Bronchial epithelial cell (primary cell): Measurements from ENCODE around the gene APOC3. TPM values are rescaled to one million over a fixed set of nuclear protein-coding genes. Genes with fewer than 3 reads are reported as not detected.

ENCODE experiments used
- DNase-seq: peaks from one replicate; pipeline ENCODE4 v3.0.0-alpha.2; 2010; ENCODE audit warnings: low read depth
- FAIRE-seq: peaks from 2 replicates; lab custom pipeline; 2011; peaks lifted over from hg19 to GRCh38; lab: Jason Lieb, UNC
- H3K27me3 ChIP-seq: 2 replicates; pipeline ENCODE4 v1.5.1; 2011; ENCODE audit warnings: low read length; ENCODE audit not compliant: control insufficient read depth, insufficient read depth
- H3K36me3 ChIP-seq: 2 replicates; pipeline ENCODE4 v1.5.1; 2011; ENCODE audit warnings: low read length; ENCODE audit not compliant: control insufficient read depth, insufficient read depth
- H3K4me3 ChIP-seq: 2 replicates; pipeline ENCODE4 v1.5.1; 2011; ENCODE audit warnings: mild to moderate bottlenecking, low read depth, low read length, control low read depth
- total RNA-seq: library from RNA; depleted of rRNA; stranded (reverse); fragments of >200 nt; gene quantifications from 2 replicates; pipeline ENCODE4 v1.2.1, GENCODE V29; 2014
- TF ChIP-seq, protein P1 (sequence below): IDR thresholded peaks from 2 replicates; pipeline ENCODE4 v1.5.1; 2011; ENCODE audit warnings: mild to moderate bottlenecking, moderate library complexity, low read length, control low read depth, inconsistent platforms; ENCODE audit not compliant: insufficient read depth, severe bottlenecking

The APOC3 gene
- total RNA-seq, 1 donor from 2014 or later: not detected

DNA sequence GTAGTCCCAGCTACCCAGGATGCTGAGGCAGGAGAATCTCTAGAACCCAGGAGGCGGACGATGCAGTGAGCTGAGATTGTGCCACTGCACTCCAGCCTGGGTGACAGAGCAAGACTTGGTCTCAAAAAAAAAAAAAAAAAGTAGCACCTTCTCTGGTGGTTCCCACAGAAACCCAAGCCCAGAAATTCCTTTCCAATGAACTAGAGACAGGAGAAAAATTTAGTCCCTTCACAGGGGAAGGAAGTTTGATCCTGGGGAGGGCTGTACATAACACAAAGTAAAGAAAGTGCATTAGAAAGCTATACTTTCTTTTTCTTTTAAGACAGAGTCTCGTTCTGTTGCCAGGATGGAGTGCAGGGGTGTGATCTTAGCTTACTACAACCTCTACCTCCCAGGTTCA is 33.2 kb downstream of the APOC3 start:
- FAIRE-seq: no peak
- H3K27me3 ChIP-seq: no peaks in the 10 kb centered on the region
- H3K4me3 ChIP-seq: no peak overlapping the region
- TF ChIP-seq, protein P1, sequence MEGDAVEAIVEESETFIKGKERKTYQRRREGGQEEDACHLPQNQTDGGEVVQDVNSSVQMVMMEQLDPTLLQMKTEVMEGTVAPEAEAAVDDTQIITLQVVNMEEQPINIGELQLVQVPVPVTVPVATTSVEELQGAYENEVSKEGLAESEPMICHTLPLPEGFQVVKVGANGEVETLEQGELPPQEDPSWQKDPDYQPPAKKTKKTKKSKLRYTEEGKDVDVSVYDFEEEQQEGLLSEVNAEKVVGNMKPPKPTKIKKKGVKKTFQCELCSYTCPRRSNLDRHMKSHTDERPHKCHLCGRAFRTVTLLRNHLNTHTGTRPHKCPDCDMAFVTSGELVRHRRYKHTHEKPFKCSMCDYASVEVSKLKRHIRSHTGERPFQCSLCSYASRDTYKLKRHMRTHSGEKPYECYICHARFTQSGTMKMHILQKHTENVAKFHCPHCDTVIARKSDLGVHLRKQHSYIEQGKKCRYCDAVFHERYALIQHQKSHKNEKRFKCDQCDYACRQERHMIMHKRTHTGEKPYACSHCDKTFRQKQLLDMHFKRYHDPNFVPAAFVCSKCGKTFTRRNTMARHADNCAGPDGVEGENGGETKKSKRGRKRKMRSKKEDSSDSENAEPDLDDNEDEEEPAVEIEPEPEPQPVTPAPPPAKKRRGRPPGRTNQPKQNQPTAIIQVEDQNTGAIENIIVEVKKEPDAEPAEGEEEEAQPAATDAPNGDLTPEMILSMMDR: no peak
- peaks cover 9% of the 10 kb centered on the region for H3K36me3 ChIP-seq
- DNase-seq: no peak

DNA sequence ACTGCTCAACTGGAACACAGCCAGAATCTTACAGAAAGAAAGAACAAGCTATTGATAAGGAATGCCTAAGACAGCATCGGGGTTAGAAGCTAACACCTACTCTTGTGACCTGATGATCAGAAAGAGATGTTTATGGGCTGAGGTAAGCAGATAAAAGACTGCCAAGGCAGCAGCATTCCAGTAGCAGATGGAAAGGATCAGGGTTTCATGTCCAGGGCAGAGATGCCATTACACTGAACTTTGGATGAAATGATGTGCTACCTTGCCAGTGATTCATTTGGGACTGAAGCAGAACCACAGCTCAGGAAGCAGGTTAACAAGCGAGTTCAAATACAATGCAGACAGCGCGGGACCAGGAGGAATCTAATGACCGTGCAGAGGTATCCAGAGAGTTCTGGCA is 34.8 kb downstream of the APOC3 start:
- H3K36me3 ChIP-seq: peaks cover 1% of the 10 kb centered on the region
- FAIRE-seq: no peak
- H3K27me3 ChIP-seq: no peaks in the 10 kb centered on the region
- no peak for DNase-seq
- TF ChIP-seq, protein P1: no peak
- no peak overlapping the region for H3K4me3 ChIP-seq

DNA sequence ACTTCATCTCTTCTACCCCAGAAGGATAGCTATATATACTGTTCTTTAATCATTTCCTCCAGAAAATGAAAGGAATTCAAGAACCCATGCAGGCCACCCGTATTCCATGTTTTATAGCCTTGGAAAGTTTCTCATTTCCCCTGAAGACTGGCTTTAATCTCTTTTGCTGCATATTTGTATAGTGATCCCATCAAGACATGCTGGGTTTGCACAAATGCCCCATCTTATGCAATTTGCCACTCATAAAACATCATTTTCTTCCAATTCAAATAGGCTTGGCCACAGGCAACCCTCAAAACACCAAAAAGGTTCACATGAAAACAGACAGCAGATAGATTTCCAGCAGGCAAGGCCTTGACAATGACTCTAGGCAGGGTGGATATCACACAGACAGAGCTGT is 36.0 kb downstream of the APOC3 start:
- H3K36me3 ChIP-seq: peaks cover 4% of the 10 kb centered on the region
- TF ChIP-seq, protein P1: no peak
- no peak overlapping the region for H3K4me3 ChIP-seq
- FAIRE-seq: no peak
- no peaks in the 10 kb centered on the region for H3K27me3 ChIP-seq
- no peak for DNase-seq

DNA sequence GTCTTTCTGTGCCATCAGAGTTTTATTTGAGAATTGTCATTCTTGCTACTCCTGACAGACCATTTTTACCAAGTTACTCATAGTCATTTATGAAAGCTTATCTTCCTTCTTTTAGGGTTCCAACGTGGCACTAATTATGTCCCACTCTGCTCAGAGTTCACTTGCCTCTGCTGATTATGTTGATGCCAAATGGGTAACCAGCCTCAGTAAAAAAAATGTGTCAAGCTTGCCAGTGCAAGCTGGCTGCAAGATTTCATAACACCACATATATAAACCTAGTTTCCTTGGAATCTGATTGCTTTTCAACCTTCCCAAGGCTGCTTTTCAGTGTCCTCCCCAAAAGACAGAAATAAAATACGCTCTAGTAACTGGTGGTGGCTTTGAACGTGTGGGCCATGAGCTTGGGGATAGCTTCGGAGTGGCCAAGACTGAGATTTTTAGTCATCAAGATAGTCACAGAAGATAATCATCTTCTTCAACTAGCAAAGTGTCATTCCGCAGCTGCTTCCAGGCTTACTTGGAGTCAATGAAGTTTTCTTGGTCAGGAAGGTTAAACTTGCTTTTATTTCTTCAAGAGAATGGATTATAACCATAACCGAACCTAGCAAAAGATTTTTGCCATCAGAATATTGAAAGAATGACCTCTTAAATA is 37.2 kb downstream of the APOC3 start:
- FAIRE-seq: no peak
- no peak for DNase-seq
- peaks cover 4% of the 10 kb centered on the region for H3K36me3 ChIP-seq
- H3K4me3 ChIP-seq: no peak overlapping the region
- TF ChIP-seq, protein P1: no peak
- H3K27me3 ChIP-seq: no peaks in the 10 kb centered on the region

DNA sequence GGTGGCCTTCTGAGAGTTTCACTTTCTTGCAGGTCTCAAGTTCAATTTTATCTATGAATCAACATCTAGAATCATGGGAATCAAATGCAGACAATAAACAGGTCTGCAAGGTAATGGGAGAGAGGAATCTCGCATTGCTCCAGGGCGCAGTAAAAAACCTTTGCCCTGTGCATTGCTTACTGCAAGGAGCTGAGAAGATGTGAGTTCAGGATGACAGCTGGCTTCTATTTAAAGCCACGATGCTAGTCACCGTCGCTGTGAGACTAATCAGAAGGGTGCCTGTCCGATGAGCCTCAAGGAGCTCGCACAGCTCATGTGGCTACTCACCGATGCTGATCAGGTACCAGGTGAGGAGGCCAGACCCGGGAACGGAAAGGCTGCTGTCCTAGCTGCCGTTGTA is 37.9 kb downstream of the APOC3 start:
- TF ChIP-seq, protein P1: no peak
- no peak overlapping the region for H3K4me3 ChIP-seq
- no peak for DNase-seq
- H3K27me3 ChIP-seq: no peaks in the 10 kb centered on the region
- H3K36me3 ChIP-seq: peaks cover 4% of the 10 kb centered on the region
- FAIRE-seq: no peak

DNA sequence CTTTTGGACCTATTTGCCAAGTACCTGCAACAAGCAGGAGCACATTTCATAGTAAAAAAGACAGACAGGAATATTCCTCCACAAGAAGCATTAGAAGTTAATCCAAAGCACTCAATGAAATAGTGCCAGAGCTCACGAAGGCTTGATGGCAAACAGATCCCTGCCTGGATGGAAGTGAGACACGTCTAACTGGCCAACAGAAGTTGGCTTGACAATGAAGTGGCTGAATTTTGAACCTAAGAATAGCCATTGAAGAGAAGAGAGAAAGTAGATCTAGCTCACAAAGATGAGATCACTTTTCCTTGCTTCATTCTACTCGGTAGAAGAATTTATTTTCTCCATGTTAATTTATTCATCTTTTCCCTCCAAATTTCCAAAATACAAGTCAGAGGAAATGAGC is 38.4 kb downstream of the APOC3 start:
- FAIRE-seq (no peak), DNase-seq (no peak)
- TF ChIP-seq, protein P1: no peak
- Histone ChIP-seq H3K4me3 (no peak overlapping the region), H3K27me3 (no peaks in the 10 kb centered on the region), H3K36me3 (peaks cover 4% of the 10 kb centered on the region)
